HCT116 (cell line): ENCODE results near the gene ESYT1. TPM values are rescaled to one million over a fixed set of nuclear protein-coding genes. Genes with fewer than 3 reads are reported as not detected.

ENCODE experiments used
- ATAC-seq: fragments of 200-7000 bp; cut with Tn5 transposase; 2 replicates; pipeline ENCODE4 v1.9.1; 2020; ENCODE audit warnings: mild to moderate bottlenecking, moderate library complexity
- BruUV-seq: library from RNA; stranded (reverse); fragments of 400-500 nt; replicated peaks from 2 replicates; lab custom pipeline; 2021; lab: Mats Ljungman, UMichigan
- CTCF ChIA-PET: fragments of 300-600 bp; sonication (Branson Sonifier 250); formaldehyde crosslinking; loops from one replicate; lab custom pipeline; 2021; ENCODE audit warnings: antibody characterized with exemption; lab: Charles Lee
- POLR2A ChIA-PET: fragments of 300-600, 350-600 bp; sonication (Branson Sonifier 250); formaldehyde crosslinking; loops from one replicate; lab custom pipeline; 2021; ENCODE audit warnings: antibody characterized with exemption; lab: Charles Lee
- RAD21 ChIA-PET, 2 experiments: fragments of 300-600 bp; sonication (Branson Sonifier 250); formaldehyde crosslinking; loops; one replicate each; lab custom pipeline; 2023; ENCODE audit warnings: low total read pairs in 2 of 2; ENCODE audit not compliant: uncharacterized antibody in 2 of 2, unreplicated experiment in 2 of 2, low non-redundant PET in 1 of 2; lab: Charles Lee
- DNase-seq: peaks from one replicate; pipeline ENCODE4 v3.0.0-alpha.2; 2010; ENCODE audit warnings: low read depth, low spot score
- H2AFZ ChIP-seq: fragments of 200-600 bp; shearing (Covaris generic), sonication (generic); 2 replicates; pipeline ENCODE4 v1.6.1; 2017; ENCODE audit warnings: low read depth, mixed run types, mixed read lengths, antibody characterized with exemption, low read length; ENCODE audit not compliant: poor library complexity, severe bottlenecking
- H3K27ac ChIP-seq: 2 replicates; pipeline ENCODE4 v1.5.1; 2012; ENCODE audit warnings: low read depth, low read length
- H3K27me3 ChIP-seq: fragments of 200-600 bp; sonication (generic); 2 replicates; pipeline ENCODE4 v1.6.1; 2016; ENCODE audit warnings: mixed run types, low read length, mixed read lengths; ENCODE audit not compliant: insufficient read depth
- H3K36me3 ChIP-seq, 2 experiments: fragments of 200-500 bp in 1 of 2; fragments of 200-600 bp in 1 of 2; sonication (Bioruptor generic) in 1 of 2; sonication (generic) in 1 of 2; 2 replicates each; pipeline versions ENCODE4 v1.5.1 to v1.6.1; 2014 to 2016; ENCODE audit warnings: low read length in 2 of 2, inconsistent platforms in 1 of 2, mixed read lengths in 1 of 2, mixed run types in 1 of 2; ENCODE audit not compliant: insufficient read depth in 2 of 2, control insufficient read depth in 1 of 2
- H3K4me1 ChIP-seq, 2 experiments: fragments of 200-600 bp in 1 of 2; sonication (generic) in 1 of 2; 2 replicates each; pipeline versions ENCODE4 v1.5.1 to v1.6.1; 2012 to 2017; ENCODE audit warnings: low read length in 2 of 2, inconsistent platforms in 1 of 2, mild to moderate bottlenecking in 1 of 2, mixed read lengths in 1 of 2, mixed run types in 1 of 2, moderate library complexity in 1 of 2; ENCODE audit not compliant: insufficient read depth in 2 of 2, control insufficient read depth in 1 of 2
- H3K4me2 ChIP-seq: fragments of 200-600 bp; sonication (generic); 2 replicates; pipeline ENCODE4 v1.6.1; 2017; ENCODE audit warnings: mixed run types, low read length, mixed read lengths
- H3K4me3 ChIP-seq, 2 experiments: fragments of 200-600 bp in 1 of 2; sonication (generic) in 1 of 2; replicated peaks in 1 of 2; 2 replicates each; pipeline ENCODE4 v1.5.1; 2011 to 2016; ENCODE audit warnings: low read length in 2 of 2, control low read depth in 1 of 2, low read depth in 1 of 2, mild to moderate bottlenecking in 1 of 2, mixed read lengths in 1 of 2, mixed run types in 1 of 2
- H3K79me2 ChIP-seq: fragments of 200-600 bp; sonication (generic); 2 replicates; pipeline ENCODE4 v1.6.1; 2017; ENCODE audit warnings: mild to moderate bottlenecking, mixed run types, low read length, moderate library complexity, mixed read lengths; ENCODE audit not compliant: insufficient read depth
- H3K9ac ChIP-seq: fragments of 200-600 bp; sonication (generic); 2 replicates; pipeline ENCODE4 v1.6.1; 2016; ENCODE audit warnings: low read length, mixed read lengths
- H3K9me2 ChIP-seq: fragments of 200-600 bp; sonication (generic), shearing (Covaris generic); 2 replicates; pipeline ENCODE4 v1.6.1; 2017; ENCODE audit warnings: mixed run types, mild to moderate bottlenecking, moderate library complexity; ENCODE audit not compliant: insufficient read depth
- H3K9me3 ChIP-seq, 2 experiments: fragments of 200-500 bp in 1 of 2; fragments of 200-600 bp in 1 of 2; sonication (Bioruptor generic) in 1 of 2; sonication (generic) in 1 of 2; 2 replicates each; pipeline ENCODE4 v1.6.1; 2014 to 2017; ENCODE audit warnings: low read length in 2 of 2, mixed read lengths in 2 of 2, inconsistent platforms in 1 of 2, low read depth in 1 of 2, mild to moderate bottlenecking in 1 of 2, mixed run types in 1 of 2, moderate library complexity in 1 of 2; ENCODE audit not compliant: control insufficient read depth in 1 of 2, insufficient read depth in 1 of 2
- H4K20me1 ChIP-seq: fragments of 200-600 bp; sonication (generic), shearing (Covaris generic); 2 replicates; pipeline ENCODE4 v1.6.1; 2017; ENCODE audit warnings: mixed run types, mild to moderate bottlenecking, moderate library complexity; ENCODE audit not compliant: insufficient read depth
- ATF3 ChIP-seq: IDR thresholded peaks from 2 replicates; pipeline ENCODE4 v1.6.1; 2012
- CBX3 ChIP-seq: IDR thresholded peaks from 2 replicates; pipeline ENCODE4 v1.6.1; 2012; ENCODE audit warnings: low read depth
- EZH2phosphoT487 ChIP-seq: fragments of 200-600 bp; IDR thresholded peaks from 2 replicates; pipeline ENCODE4 v1.6.1; 2018; ENCODE audit warnings: antibody characterized with exemption, borderline replicate concordance
- POLR2A ChIP-seq: IDR thresholded peaks from 2 replicates; pipeline ENCODE4 v1.7.0; 2011; ENCODE audit warnings: borderline replicate concordance; ENCODE audit not compliant: insufficient read depth, insufficient read length; ENCODE audit errors: extremely low read depth
- POLR2AphosphoS5 ChIP-seq: IDR thresholded peaks from 2 replicates; pipeline ENCODE4 v1.6.1; 2011; ENCODE audit warnings: mild to moderate bottlenecking, low read depth, low read length, moderate library complexity
- RAD21 ChIP-seq: IDR thresholded peaks from 2 replicates; pipeline ENCODE4 v1.6.1; 2012; ENCODE audit warnings: low read depth, mild to moderate bottlenecking
- TCF7L2 ChIP-seq: IDR thresholded peaks from 2 replicates; pipeline ENCODE4 v1.7.0; 2011; ENCODE audit warnings: borderline replicate concordance, inconsistent platforms; ENCODE audit not compliant: insufficient read depth, insufficient read length; ENCODE audit errors: extremely low read depth
- YY1 ChIP-seq: IDR thresholded peaks from 2 replicates; pipeline ENCODE4 v1.6.1; 2011; ENCODE audit warnings: low read length, low read depth, moderate library complexity, mild to moderate bottlenecking; ENCODE audit not compliant: insufficient replicate concordance; ENCODE audit errors: extremely low read depth
- ZFX ChIP-seq: fragments of 450-650 bp; IDR thresholded peaks from 2 replicates; pipeline ENCODE4 v1.6.1; 2017
- intact Hi-C: fragments of 100-400 bp; cut with micrococcal nuclease; formaldehyde crosslinking; loops from 2 replicates; pipeline ENCODE4 v1.10.0; 2022
- total RNA-seq: library from RNA; stranded (reverse); gene quantifications from one replicate; pipeline ENCODE4 v1.2.1, GENCODE V29; 2021; ENCODE audit not compliant: unreplicated experiment
- TF ChIP-seq, protein P1 (sequence below), 3 experiments: fragments of 200-600 bp in 1 of 3; sonication (generic) in 1 of 3; IDR thresholded peaks in 2 of 3; conservative IDR thresholded peaks in 1 of 3; 2 replicates each; pipeline ENCODE4 v1.5.1; 2012 to 2017; ENCODE audit warnings: low read depth in 2 of 3, low read length in 2 of 3, antibody characterized with exemption in 1 of 3, borderline replicate concordance in 1 of 3, control low read depth in 1 of 3, mild to moderate bottlenecking in 1 of 3, mixed read lengths in 1 of 3, mixed run types in 1 of 3, moderate library complexity in 1 of 3; ENCODE audit not compliant: insufficient read depth in 1 of 3
- TF ChIP-seq, protein P2 (sequence below): IDR thresholded peaks from 2 replicates; pipeline ENCODE4 v1.6.1; 2012

Gene ESYT1
- total RNA-seq, 1 experiment from 2014 or later: 80.9 TPM

DNA sequence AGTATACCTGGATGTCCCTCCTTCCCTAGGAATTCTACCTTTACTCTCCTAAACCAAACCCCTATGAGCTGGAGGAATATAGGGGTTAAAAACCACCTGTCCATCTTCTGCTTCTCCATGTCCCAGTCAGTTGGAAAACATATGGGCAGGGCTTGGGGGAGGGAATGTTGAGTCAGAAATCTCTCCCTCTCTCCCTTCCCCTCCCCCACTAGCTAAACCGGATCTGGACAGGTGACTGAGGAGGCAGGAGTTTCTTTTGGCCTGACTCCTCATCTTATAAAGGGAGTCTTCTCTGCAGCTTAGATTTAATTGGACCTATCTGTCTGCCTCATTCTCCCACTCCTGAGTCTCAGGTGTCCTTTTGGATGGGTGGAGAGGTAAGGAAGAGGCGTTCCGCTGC, 42.0 kb upstream of the ESYT1 start:
- no peaks in the 10 kb centered on the region for H3K27me3 ChIP-seq
- intact Hi-C loops: no loop called here
- no peak overlapping the region for H2AFZ ChIP-seq
- TF ChIP-seq ZFX (no peak), ATF3 (no peak), RAD21 (no peak), EZH2phosphoT487 (no peak)
- TF ChIP-seq, protein P1, sequence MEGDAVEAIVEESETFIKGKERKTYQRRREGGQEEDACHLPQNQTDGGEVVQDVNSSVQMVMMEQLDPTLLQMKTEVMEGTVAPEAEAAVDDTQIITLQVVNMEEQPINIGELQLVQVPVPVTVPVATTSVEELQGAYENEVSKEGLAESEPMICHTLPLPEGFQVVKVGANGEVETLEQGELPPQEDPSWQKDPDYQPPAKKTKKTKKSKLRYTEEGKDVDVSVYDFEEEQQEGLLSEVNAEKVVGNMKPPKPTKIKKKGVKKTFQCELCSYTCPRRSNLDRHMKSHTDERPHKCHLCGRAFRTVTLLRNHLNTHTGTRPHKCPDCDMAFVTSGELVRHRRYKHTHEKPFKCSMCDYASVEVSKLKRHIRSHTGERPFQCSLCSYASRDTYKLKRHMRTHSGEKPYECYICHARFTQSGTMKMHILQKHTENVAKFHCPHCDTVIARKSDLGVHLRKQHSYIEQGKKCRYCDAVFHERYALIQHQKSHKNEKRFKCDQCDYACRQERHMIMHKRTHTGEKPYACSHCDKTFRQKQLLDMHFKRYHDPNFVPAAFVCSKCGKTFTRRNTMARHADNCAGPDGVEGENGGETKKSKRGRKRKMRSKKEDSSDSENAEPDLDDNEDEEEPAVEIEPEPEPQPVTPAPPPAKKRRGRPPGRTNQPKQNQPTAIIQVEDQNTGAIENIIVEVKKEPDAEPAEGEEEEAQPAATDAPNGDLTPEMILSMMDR (IDR thresholded peaks at IDR 0.05 in 2 of 3, conservative IDR thresholded peaks at IDR 0.05 in 1 of 3; ENCODE audit: borderline replicate concordance in 1 of 3, insufficient read depth in 1 of 3, low read depth in 2 of 3, low read length in 2 of 3): no peak
- ChIA-PET POLR2A (interaction anchor here (0.7 to 1.3 kb wide), 2 partner anchors 18 to 41 kb away, joined by 3 to 6 read pairs; partner anchors contain the start of gene PA2G4), CTCF (interaction anchor here (0.8 to 1.8 kb wide), 6 partner anchors 9 to 348 kb away, joined by 3 to 13 read pairs (median 5); partner anchors contain the start of genes PA2G4 and SUOX), RAD21 (no interaction called here)
- H3K79me2 ChIP-seq: peaks cover 7% of the 10 kb centered on the region; the same call in 1 of the 2 replicates
- H3K9me3 ChIP-seq: no peaks in the 10 kb centered on the region
- H3K27ac ChIP-seq: no peak overlapping the region
- H3K9me2 ChIP-seq: no peaks in the 10 kb centered on the region
- H3K4me3 ChIP-seq: no peak overlapping the region
- no peak overlapping the region for H3K9ac ChIP-seq
- DNase-seq (no peak), ATAC-seq (no peak)
- no peaks in the 10 kb centered on the region for H4K20me1 ChIP-seq
- H3K4me1 ChIP-seq: peaks cover 13 to 21% of the 10 kb centered on the region in 2 experiments
- peaks cover 10 to 22% of the 10 kb centered on the region in 2 experiments; a peak in 2 of 4 replicates for H3K36me3 ChIP-seq
- BruUV-seq: no TSS peak
- H3K4me2 ChIP-seq: no peak overlapping the region

- Histone ChIP-seq H4K20me1 (no peaks in the 10 kb centered on the region), H3K9me2 (no peaks in the 10 kb centered on the region), H2AFZ (no peak overlapping the region), H3K4me2 (no peak overlapping the region), H3K4me1 (peaks cover 8 to 16% of the 10 kb centered on the region in 2 experiments; a peak in 3 of 4 replicates), H3K79me2 (peaks cover 2% of the 10 kb centered on the region; the same call in 1 of the 2 replicates), H3K4me3 (no peak overlapping the region), H3K9ac (no peak overlapping the region), H3K27me3 (no peaks in the 10 kb centered on the region), H3K9me3 (no peaks in the 10 kb centered on the region), H3K36me3 (peaks cover 10 to 22% of the 10 kb centered on the region in 2 experiments; a peak in 2 of 4 replicates), H3K27ac (no peak overlapping the region)
- BruUV-seq: no TSS peak
- intact Hi-C loops: no loop called here
- RAD21 ChIA-PET: no interaction called here
- no peak for ATAC-seq
- POLR2A ChIA-PET: interaction anchor here (1.3 kb wide), 1 partner anchor 18 kb away, joined by 6 read pairs; the partner anchor contains the start of gene PA2G4
- CTCF ChIA-PET: interaction anchor here (1.4 kb wide), 1 partner anchor 89 kb away, joined by 3 read pairs; the partner anchor contains the start of gene SUOX
- no peak for DNase-seq
- no peak for TF ChIP-seq POLR2A
- no peak for TF ChIP-seq ATF3
- no peak for TF ChIP-seq YY1
- TF ChIP-seq, protein P2, sequence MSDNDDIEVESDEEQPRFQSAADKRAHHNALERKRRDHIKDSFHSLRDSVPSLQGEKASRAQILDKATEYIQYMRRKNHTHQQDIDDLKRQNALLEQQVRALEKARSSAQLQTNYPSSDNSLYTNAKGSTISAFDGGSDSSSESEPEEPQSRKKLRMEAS: no peak
- TF ChIP-seq POLR2AphosphoS5: no peak
- no peak for TF ChIP-seq TCF7L2
- no peak for TF ChIP-seq EZH2phosphoT487
- TF ChIP-seq, protein P1 (IDR thresholded peaks at IDR 0.05 in 2 of 3, conservative IDR thresholded peaks at IDR 0.05 in 1 of 3; ENCODE audit: borderline replicate concordance in 1 of 3, insufficient read depth in 1 of 3, low read depth in 2 of 3, low read length in 2 of 3): no peak
- no peak for TF ChIP-seq RAD21
- no peak for TF ChIP-seq CBX3
Measured at GRCh38 chr12:56086608-56087007, 41.5 kb upstream of the ESYT1 start.
